ENCODE results near the gene ISG20.

Gene ISG20

DNA sequence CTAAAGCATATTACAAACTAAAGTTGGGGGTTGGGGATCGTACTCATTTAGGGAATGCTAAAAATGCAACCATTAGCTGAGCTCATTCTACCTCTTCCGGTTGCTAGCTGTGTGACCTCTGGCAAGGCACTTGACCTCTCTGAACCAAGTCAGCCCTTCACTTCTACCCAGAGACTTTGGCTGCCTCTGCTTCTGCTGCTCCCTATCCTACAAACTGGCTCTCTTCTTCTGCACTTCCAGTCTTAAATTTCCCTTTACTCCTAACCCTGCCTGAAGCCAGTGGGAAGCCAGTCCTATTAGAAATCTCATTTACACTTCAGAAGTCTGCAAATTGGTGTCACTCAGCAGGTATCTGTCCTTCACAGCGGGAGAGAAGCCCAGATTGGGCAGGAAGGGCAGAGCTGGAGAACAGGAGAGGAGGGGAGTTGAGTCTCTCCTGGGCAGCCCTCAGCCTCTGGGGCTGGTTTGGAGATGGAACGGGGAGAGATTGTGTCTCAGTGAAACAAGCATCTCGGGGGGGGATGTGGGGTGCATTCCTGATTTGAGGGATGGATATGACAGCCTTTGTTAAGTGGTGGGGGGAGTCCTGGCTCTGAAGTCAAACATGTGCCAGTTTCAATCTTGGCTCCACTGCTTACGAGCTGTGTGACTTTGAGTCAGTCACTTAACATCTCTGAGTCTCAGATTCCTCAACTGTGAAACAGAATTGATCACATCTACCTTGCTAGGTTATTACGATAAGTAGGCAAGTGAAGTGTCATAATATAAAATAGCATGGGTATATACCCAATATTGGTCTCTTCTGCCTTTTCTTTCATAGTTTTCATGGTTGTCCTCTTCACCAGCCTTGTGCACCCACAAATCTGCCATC is 25.5 kb upstream of the ISG20 start:
- H3K4me3 ChIP-seq (ENCODE audit: low read length): no peak overlapping the region
- no peaks in the 10 kb centered on the region for H4K20me1 ChIP-seq (ENCODE audit: control insufficient read depth, insufficient read depth, low read depth, low read length)
- no peaks in the 10 kb centered on the region for H3K9me3 ChIP-seq (ENCODE audit: control insufficient read depth, insufficient read depth, low read length)
- no peak for TF ChIP-seq EZH2phosphoT487 (IDR thresholded peaks at IDR 0.05; ENCODE audit: borderline replicate concordance, low read length)
- TF ChIP-seq, protein P1, sequence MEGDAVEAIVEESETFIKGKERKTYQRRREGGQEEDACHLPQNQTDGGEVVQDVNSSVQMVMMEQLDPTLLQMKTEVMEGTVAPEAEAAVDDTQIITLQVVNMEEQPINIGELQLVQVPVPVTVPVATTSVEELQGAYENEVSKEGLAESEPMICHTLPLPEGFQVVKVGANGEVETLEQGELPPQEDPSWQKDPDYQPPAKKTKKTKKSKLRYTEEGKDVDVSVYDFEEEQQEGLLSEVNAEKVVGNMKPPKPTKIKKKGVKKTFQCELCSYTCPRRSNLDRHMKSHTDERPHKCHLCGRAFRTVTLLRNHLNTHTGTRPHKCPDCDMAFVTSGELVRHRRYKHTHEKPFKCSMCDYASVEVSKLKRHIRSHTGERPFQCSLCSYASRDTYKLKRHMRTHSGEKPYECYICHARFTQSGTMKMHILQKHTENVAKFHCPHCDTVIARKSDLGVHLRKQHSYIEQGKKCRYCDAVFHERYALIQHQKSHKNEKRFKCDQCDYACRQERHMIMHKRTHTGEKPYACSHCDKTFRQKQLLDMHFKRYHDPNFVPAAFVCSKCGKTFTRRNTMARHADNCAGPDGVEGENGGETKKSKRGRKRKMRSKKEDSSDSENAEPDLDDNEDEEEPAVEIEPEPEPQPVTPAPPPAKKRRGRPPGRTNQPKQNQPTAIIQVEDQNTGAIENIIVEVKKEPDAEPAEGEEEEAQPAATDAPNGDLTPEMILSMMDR (IDR thresholded peaks at IDR 0.05; ENCODE audit: low read depth, low read length, poor library complexity, severe bottlenecking): no peak
- H3K27ac ChIP-seq (ENCODE audit: low read depth, low read length): no peak overlapping the region
- no peak overlapping the region for H3K4me2 ChIP-seq (ENCODE audit: low read length)
- H3K36me3 ChIP-seq (ENCODE audit: control insufficient read depth, low read length): no peaks in the 10 kb centered on the region
- H3K9me2 ChIP-seq (replicated peaks; ENCODE audit: control insufficient read depth, low read length): no peaks in the 10 kb centered on the region
- 0 out of 2 replicates have a peak, but pooled peaks cover 3% of the 10 kb centered on the region for H3F3A ChIP-seq (ENCODE audit: control insufficient read depth, insufficient read depth)
- H3K4me1 ChIP-seq (ENCODE audit: control insufficient read depth, low read length): peaks cover 6% of the 10 kb centered on the region
- no peaks in the 10 kb centered on the region for H3K79me2 ChIP-seq (ENCODE audit: control insufficient read depth, low read length)
- H3K27me3 ChIP-seq (ENCODE audit: control insufficient read depth, low read length): peaks cover 16% of the 10 kb centered on the region

DNA sequence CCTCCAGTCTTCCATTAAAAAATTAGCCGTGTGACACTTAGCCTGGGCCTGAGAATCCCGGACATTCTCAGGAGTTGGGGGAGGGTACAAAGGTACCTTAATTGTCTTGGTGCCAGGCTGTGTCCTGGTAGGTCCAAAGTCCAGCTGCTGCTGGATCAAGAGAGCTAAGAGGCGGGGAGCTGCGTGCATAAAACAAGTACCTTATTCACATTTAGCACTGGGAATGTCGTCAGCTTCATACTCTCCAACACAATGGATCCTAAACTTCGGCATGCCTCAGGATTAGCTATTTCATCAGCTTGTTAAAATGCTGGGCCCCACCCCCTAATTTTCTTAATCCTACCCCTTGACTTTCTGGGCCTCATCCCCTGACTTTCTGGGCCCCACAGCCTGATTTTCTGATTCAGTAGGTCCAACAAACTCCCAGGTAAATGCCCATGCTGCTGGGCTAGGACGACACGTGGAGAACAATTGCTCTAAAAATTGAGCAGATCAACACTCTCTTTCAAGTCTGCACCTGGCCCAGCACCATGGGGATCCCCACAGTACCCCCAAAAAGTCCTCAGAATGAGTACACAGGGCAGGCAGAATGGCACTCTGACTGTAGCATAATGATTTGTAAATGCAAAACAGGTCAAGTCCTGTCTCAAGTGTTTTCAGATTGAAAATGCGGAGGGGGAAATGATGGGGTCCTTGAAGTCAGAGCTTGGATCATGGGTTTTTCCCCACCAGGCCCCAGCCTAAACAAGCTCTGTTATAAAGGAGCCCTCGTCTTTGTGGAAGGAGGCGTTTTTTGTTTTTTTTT is 23.3 kb upstream of the ISG20 start:
- peaks cover 8% of the 10 kb centered on the region for H3K4me1 ChIP-seq (ENCODE audit: control insufficient read depth, low read length)
- H3F3A ChIP-seq (ENCODE audit: control insufficient read depth, insufficient read depth): 0 out of 2 replicates have a peak, but pooled peaks cover 3% of the 10 kb centered on the region
- no peaks in the 10 kb centered on the region for H3K27me3 ChIP-seq (ENCODE audit: control insufficient read depth, low read length)
- no peaks in the 10 kb centered on the region for H3K9me3 ChIP-seq (ENCODE audit: control insufficient read depth, insufficient read depth, low read length)
- TF ChIP-seq, protein P1 (IDR thresholded peaks at IDR 0.05; ENCODE audit: low read depth, low read length, poor library complexity, severe bottlenecking): no peak
- no peak for TF ChIP-seq EZH2phosphoT487 (IDR thresholded peaks at IDR 0.05; ENCODE audit: borderline replicate concordance, low read length)
- no peaks in the 10 kb centered on the region for H3K36me3 ChIP-seq (ENCODE audit: control insufficient read depth, low read length)
- H3K79me2 ChIP-seq (ENCODE audit: control insufficient read depth, low read length): no peaks in the 10 kb centered on the region; the same call in 1 of the 2 replicates
- no peak overlapping the region for H3K4me3 ChIP-seq (ENCODE audit: low read length)
- H3K9me2 ChIP-seq (replicated peaks; ENCODE audit: control insufficient read depth, low read length): no peaks in the 10 kb centered on the region
- no peak overlapping the region for H3K27ac ChIP-seq (ENCODE audit: low read depth, low read length)
- H3K4me2 ChIP-seq (ENCODE audit: low read length): no peak overlapping the region
- H4K20me1 ChIP-seq (ENCODE audit: control insufficient read depth, insufficient read depth, low read depth, low read length): no peaks in the 10 kb centered on the region

DNA sequence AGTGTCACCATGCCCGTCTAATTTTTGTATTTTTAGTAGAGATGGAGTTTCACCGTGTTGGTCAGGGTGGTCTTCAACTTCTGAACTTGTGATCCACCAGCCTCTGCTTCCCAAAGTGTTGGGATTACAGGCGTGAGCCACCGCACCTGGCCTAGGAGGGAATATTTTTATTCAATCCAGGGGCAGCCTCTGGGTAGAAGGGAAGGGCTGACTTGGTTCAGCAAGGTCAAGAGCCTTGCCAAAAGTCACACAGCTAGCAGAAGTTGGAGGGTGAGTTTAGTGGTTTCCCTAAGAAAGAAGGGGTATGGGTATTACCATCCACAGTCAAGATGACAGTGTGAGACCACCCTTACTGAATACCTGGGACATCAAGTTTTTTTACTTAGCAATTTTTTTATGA is 22.6 kb upstream of the ISG20 start:
- Histone ChIP-seq H3K4me3 (ENCODE audit: low read length) (no peak overlapping the region), H3K9me3 (ENCODE audit: control insufficient read depth, insufficient read depth, low read length) (no peaks in the 10 kb centered on the region), H3K4me1 (ENCODE audit: control insufficient read depth, low read length) (peaks cover 13% of the 10 kb centered on the region), H3K27ac (ENCODE audit: low read depth, low read length) (no peak overlapping the region), H4K20me1 (ENCODE audit: control insufficient read depth, insufficient read depth, low read depth, low read length) (no peaks in the 10 kb centered on the region), H3K27me3 (ENCODE audit: control insufficient read depth, low read length) (no peaks in the 10 kb centered on the region), H3K79me2 (ENCODE audit: control insufficient read depth, low read length) (peaks cover 6% of the 10 kb centered on the region), H3K9me2 (replicated peaks; ENCODE audit: control insufficient read depth, low read length) (no peaks in the 10 kb centered on the region), H3K4me2 (ENCODE audit: low read length) (no peak overlapping the region), H3F3A (ENCODE audit: control insufficient read depth, insufficient read depth) (0 out of 2 replicates have a peak, but pooled peaks cover 3% of the 10 kb centered on the region), H3K36me3 (ENCODE audit: control insufficient read depth, low read length) (peaks cover under 1% of the 10 kb centered on the region; the same call in 1 of the 2 replicates)
- no peak for TF ChIP-seq EZH2phosphoT487 (IDR thresholded peaks at IDR 0.05; ENCODE audit: borderline replicate concordance, low read length)
- TF ChIP-seq, protein P1 (IDR thresholded peaks at IDR 0.05; ENCODE audit: low read depth, low read length, poor library complexity, severe bottlenecking): no peak
